ENCODE data around the gene TICAM1. TPM values are rescaled to one million over a fixed set of nuclear protein-coding genes. Genes with fewer than 3 reads are reported as not detected.
"Not testable (repeated sequence)": the region's sequence is repeated elsewhere in the genome, so short reads cannot be mapped to it uniquely, and the experiment has no call there.

TICAM1 gene
- total RNA-seq, 1 experiment from 2014 or later: 0.61 TPM

GRCh38 chr19:4859697-4860096 lies 28.2 kb upstream of the TICAM1 start (continued):
- TF ChIP-seq USF2 (CRISPR knock-in tag; IDR thresholded peaks at IDR 0.05) (no peak), ATF3 (CRISPR knock-in tag; conservative IDR thresholded peaks at IDR 0.05) (no peak), GABPB1 (CRISPR knock-in tag; IDR thresholded peaks at IDR 0.05) (no peak)

GRCh38 chr19:4856468-4856867 lies 25.0 kb upstream of the TICAM1 start:
- H3K27me3 Mint-ChIP-seq (ENCODE audit: low read depth); H3K4me3 Mint-ChIP-seq; POLR2A ChIA-PET; H3K4me1 Mint-ChIP-seq; ATAC-seq; H3K9me3 Mint-ChIP-seq; DNase-seq (ENCODE audit: low spot score); H3K27ac Mint-ChIP-seq: not testable (repeated sequence)
- CTCF ChIA-PET: interaction anchor here (1.1 to 8.0 kb wide), 2 partner anchors 10 to 49 kb away, joined by 3 to 161 read pairs; no protein-coding TSS in a partner anchor
- peaks cover 19% of the 10 kb centered on the region for H3K36me3 Mint-ChIP-seq

GRCh38 chr19:4853506-4853905 lies 22.0 kb upstream of the TICAM1 start:
- ATAC-seq; H3K4me1 Mint-ChIP-seq; H3K27me3 Mint-ChIP-seq (ENCODE audit: low read depth); DNase-seq (ENCODE audit: low spot score); H3K4me3 Mint-ChIP-seq; H3K27ac Mint-ChIP-seq; H3K9me3 Mint-ChIP-seq: not testable (repeated sequence)
- H3K36me3 Mint-ChIP-seq: peaks cover 17% of the 10 kb centered on the region
- ChIA-PET POLR2A (interaction anchor here (0.6 kb wide), 1 partner anchor 16 kb away, joined by 3 read pairs; no protein-coding TSS in a partner anchor), CTCF (interaction anchor here (8.0 kb wide), 1 partner anchor 46 kb away, joined by 161 read pairs; no protein-coding TSS in a partner anchor)

GRCh38 chr19:4852484-4852883 lies 21.0 kb upstream of the TICAM1 start:
- H3K36me3 Mint-ChIP-seq: peaks cover 23% of the 10 kb centered on the region
- no peak overlapping the region for H3K4me3 Mint-ChIP-seq
- ATAC-seq: no peak

DNA sequence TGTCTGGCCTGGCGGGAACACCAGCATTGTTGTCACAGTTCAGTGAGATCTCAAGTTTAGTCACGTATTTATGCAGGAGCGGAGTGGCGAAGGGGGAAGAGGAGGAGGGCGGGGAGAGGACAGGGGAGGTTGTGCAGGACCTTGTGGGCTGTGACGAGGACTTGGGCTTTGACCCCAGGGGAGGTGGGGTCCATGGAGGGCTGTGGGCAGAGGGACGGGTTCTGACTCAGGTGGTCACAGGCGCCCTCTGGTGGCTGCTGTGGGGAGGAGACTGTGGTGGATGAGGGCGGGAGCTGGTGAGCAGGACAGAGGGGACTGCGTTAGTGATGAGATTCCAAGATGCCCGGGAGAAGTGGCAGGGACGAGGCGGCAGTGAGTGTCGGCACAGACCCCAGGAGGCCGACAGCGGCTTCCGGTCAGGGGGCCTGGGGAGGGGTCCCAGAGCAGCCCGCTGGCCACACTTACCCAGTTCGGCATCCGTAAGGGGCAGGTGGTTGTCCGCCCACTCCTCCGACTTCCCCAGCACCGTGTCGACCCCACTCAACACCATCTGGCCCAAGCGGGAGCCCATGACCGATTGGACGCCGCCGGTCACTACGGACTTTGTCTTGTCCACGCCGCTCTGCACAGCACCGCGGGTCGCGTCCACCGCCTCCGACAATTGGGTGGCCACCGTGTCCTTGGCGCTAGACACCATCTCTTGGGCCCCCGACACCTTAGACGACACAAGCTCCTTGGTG lies 20.2 kb upstream of the TICAM1 start:
- CTCF ChIA-PET: interaction anchor here (0.5 to 8.0 kb wide), 53 partner anchors 8 to 442 kb away, joined by 3 to 161 read pairs (median 5); partner anchors contain the start of genes ARRDC5, FEM1A, KDM4B and PLIN3
- no peak overlapping the region for H3K4me3 Mint-ChIP-seq
- peak; percentile 92 for DNase-seq (ENCODE audit: low spot score)
- 0 out of 2 replicates have a peak overlapping the region, but pooled peaks have one; percentile 49 for H3K27ac Mint-ChIP-seq
- H3K36me3 Mint-ChIP-seq: peaks cover 24% of the 10 kb centered on the region
- no peaks in the 10 kb centered on the region for H3K9me3 Mint-ChIP-seq
- H3K4me1 Mint-ChIP-seq: no peaks in the 10 kb centered on the region
- POLR2A ChIA-PET: interaction anchor here (0.6 kb wide), 1 partner anchor 42 kb away, joined by 6 read pairs; no protein-coding TSS in a partner anchor
- ATAC-seq: peak; percentile 99
- no peaks in the 10 kb centered on the region for H3K27me3 Mint-ChIP-seq (ENCODE audit: low read depth)
- no peak for TF ChIP-seq TEAD4 (CRISPR knock-in tag; IDR thresholded peaks at IDR 0.05)
- TF ChIP-seq CTCF (IDR thresholded peaks at IDR 0.05): peak; percentile 92
- no peak for TF ChIP-seq CREM (CRISPR knock-in tag; IDR thresholded peaks at IDR 0.05)

More at GRCh38 chr19:4852484-4852883, 21.0 kb upstream of the TICAM1 start:
- H3K27ac Mint-ChIP-seq: no peak overlapping the region
- CTCF ChIA-PET: interaction anchor here (0.8 to 8.0 kb wide), 13 partner anchors 8 to 221 kb away, joined by 3 to 161 read pairs (median 8); partner anchors contain the start of genes FEM1A and PLIN3
- TF ChIP-seq ZNF219 (CRISPR knock-in tag; IDR thresholded peaks at IDR 0.05; ENCODE audit: borderline replicate concordance): no peak
- TF ChIP-seq ZNF121 (CRISPR knock-in tag; IDR thresholded peaks at IDR 0.05): peak; percentile 50; the same call in 1 of the 2 replicates
- DNase-seq (ENCODE audit: low spot score): no peak
- no peaks in the 10 kb centered on the region for H3K27me3 Mint-ChIP-seq (ENCODE audit: low read depth)
- H3K9me3 Mint-ChIP-seq: no peaks in the 10 kb centered on the region
- H3K4me1 Mint-ChIP-seq: no peaks in the 10 kb centered on the region
- POLR2A ChIA-PET: no interaction called here

DNA sequence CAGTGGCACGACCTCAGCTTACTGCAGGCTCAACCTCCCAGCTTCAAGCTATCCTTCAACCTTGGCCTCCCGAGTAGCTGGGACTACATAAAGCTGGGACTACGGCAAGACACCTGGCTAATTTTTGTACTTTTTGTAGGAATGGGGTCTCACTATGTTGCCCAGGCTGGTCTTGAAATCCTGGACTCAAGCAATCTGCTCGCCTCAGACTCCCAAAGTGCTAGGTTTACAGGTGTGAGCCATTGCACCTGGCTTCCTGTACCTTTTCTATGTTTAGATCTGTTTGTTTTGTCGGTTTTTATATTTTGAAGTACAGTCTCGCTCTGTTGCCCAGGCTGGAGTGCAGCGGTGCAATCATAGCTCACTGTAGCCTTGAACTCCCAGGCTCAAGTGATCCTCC lies 17.5 kb upstream of the TICAM1 start:
- Mint-ChIP-seq H3K4me1 (no peaks in the 10 kb centered on the region), H3K9me3 (no peaks in the 10 kb centered on the region), H3K27me3 (ENCODE audit: low read depth) (no peaks in the 10 kb centered on the region), H3K27ac (no peak overlapping the region), H3K4me3 (no peak overlapping the region), H3K36me3 (peaks cover 21% of the 10 kb centered on the region)
- TF ChIP-seq TEAD4 (CRISPR knock-in tag; IDR thresholded peaks at IDR 0.05) (no peak), ZNF121 (CRISPR knock-in tag; IDR thresholded peaks at IDR 0.05) (0 out of 2 replicates have a peak, but pooled peaks have one; percentile 41)
- POLR2A ChIA-PET: no interaction called here
- DNase-seq (ENCODE audit: low spot score) (no peak), ATAC-seq (no peak)
- CTCF ChIA-PET: interaction anchor here (0.6 to 8.0 kb wide), 2 partner anchors 42 to 923 kb away, joined by 4 to 161 read pairs; no protein-coding TSS in a partner anchor
